Activated CD8-positive, alpha-beta memory T cell treated with anti-CD3 and anti-CD28 coated beads, Interleukin-2, amount 50 U/mL, for 1 hour (primary cell): Measurements from ENCODE around the gene MEGF9.
"Not testable (repeated sequence)": the region's sequence is repeated elsewhere in the genome, so short reads cannot be mapped to it uniquely, and the experiment has no call there.

Experiments
- DNase-seq: peaks from one replicate; pipeline ENCODE4 v3.0.0-alpha.2; 2020; ENCODE audit errors: extremely low read depth

Gene MEGF9

DNA sequence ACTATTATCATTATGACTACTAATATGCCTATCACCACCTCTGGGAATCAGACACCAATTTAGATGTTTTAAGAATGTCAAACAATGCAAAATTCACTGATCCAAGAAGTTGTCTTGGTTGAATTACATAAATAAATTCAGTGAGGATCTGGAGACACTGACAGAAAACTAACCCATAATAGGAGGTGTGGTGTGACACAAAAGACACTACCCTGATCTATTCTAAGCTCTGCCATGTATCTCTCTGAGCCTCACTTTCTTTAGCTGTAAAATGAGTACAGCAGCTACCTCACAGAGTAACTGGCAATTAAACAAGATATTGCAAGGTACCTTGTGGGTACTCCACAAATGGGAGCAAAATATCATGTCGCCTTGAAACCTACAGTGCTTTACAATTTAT is 141.8 kb downstream of the MEGF9 start:
- no peak for DNase-seq

DNA sequence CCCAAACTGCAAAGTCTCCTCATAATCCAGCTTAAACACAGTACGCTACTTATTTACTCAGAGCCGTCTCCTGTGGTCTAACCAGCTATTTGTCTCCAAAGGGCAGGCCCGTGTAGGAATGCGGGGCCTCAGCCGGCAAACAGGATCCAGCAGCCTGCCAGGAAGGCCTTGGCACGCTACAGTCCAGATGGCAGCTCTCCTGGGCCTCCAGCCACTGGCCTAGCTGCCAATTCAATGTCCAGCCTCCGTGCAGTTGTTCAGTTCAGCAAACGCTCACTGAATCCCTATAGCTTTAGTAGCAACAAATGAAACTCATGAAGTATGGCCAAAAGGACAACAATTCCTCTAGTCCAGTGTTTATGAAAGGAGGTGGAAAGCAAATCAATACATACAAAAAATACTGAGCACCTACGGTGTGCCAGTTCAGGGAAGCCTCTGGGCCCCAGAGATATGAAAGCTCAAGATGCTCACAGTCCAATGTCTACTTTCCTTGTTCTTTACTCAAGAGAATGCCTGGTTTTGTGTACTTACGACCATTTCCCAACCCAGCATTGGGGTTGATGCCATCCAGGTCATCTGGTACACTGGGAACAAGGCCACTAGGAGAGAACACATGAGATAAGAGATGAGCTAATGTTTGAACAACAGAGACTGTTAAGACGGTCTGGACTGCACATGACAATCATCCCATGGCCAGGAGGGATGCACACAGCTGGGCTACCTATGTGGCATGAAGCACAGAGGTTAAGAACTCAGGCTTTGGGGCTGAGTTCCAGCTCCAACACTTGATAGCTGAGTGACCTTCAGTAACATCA is 142.6 kb downstream of the MEGF9 start:
- DNase-seq, result no peak

DNA sequence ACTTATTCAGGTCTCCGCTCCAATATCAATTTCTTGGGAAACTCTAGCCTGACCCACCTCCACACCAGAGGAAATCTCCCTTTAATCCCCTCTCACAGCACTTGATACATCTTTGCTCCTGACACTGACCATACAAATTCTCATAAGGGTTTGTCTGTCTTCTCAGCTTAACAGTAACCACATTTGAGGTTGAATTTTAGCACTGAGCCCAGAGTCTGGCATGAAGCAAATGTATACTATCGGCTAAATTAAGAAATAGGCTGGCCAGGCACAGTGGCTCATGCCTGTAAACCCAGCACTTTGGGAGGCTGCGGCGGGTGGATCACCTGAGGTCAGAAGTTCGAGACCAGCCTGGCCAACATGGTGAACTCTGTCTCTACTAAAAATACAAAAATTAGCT is 144.0 kb downstream of the MEGF9 start:
- DNase-seq, result no peak

- DNase-seq, result no peak
These were observed 144.7 kb downstream of the MEGF9 start for GRCh38 chr9:120569556-120569955.

GRCh38 chr9:120568816-120569215 is 145.5 kb downstream of the MEGF9 start:
- DNase-seq, result no peak

- no peak for DNase-seq
These were observed 146.4 kb downstream of the MEGF9 start for GRCh38 chr9:120567874-120568273.

DNA sequence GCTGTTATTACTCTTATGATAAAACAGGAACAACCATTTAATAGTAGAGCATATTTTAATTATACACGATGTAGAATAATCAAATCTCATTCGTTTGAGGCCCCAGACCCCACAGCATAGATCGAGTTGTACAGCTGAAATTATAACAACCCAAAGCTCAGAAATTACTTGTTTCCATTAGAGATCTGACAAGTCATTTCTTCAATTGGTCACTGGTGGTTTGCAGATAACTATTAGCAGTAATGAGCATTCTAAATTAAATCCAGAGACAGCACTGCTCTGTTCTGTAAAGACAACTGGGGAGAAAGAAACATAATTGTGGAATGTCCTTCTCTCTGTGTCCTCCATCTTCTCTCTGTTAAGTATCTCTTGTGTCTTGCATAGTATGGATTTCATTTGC is 147.2 kb downstream of the MEGF9 start:
- DNase-seq, result no peak

- no peak for DNase-seq
These were observed 149.7 kb downstream of the MEGF9 start for GRCh38 chr9:120564589-120564988.

GRCh38 chr9:120562861-120563443 is 151.3 kb downstream of the MEGF9 start:
- DNase-seq, result no peak

GRCh38 chr9:120561709-120562108 is 152.6 kb downstream of the MEGF9 start:
- DNase-seq, result no peak

DNA sequence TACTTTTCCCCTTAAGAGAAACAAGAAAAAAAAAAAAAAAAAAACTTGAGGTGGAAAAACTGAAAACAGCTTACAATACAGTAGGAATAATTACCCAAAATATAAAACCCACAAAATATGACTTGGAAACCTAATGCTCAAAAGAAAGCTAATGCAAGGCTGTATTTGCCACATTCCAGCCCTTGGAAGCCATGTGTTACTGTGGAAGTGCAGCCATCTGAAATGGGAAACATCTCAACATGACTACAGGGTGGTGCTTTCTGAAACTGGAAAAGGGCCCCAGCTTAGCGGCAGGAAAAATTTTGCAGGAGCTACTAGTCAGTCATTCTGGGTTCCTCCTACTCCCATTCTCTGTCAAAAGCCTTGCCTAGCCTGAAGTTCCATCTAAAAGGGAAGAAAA is 154.7 kb downstream of the MEGF9 start:
- no peak for DNase-seq

GRCh38 chr9:120558454-120558853 is 155.8 kb downstream of the MEGF9 start:
- no peak for DNase-seq

DNA sequence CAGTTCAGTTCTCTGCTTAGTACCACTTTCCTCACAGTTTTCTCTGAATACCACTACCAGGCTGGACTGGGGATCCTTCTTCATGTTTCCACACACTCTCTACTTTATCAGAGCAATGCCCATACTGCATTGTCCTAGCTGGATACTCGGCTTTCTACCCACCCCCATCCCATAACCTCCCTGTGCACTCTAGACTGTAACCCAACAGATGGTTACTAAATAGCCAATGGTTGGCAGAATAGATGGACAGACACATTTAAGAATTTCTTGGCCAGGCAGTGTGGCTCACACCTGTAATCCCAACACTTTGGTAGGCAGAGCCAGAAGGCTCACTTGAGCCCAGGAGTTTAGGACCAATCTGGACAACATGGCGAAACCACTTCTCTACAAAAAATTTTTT is 157.1 kb downstream of the MEGF9 start:
- DNase-seq, result no peak

GRCh38 chr9:120556775-120557174 is 157.5 kb downstream of the MEGF9 start:
- no peak for DNase-seq

GRCh38 chr9:120555839-120556238 is 158.4 kb downstream of the MEGF9 start:
- no peak for DNase-seq

DNA sequence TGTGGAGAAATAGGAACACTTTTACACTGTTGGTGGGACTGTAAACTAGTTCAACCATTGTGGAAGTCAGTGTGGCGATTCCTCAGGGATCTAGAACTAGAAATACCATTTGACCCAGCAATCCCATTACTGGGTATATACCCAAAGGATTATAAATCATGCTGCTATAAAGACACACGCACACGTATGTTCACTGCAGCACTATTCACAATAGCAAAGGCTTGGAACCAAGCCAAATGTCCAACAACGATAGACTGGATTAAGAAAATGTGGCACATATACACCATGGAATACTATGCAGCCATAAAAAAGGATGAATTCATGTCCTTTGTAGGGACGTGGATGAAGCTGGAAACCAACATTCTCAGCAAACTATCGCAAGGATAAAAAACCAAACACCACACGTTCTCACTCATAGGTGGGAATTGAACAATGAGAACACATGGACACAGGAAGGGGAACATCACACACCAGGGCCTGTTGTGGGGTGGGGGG is 162.0 kb downstream of the MEGF9 start:
- DNase-seq, result not testable (repeated sequence)
